Measurements from ENCODE around the gene GPR61.

Gene GPR61

GRCh38 chr1:109539676-109540075 is at the start of gene GPR61:
Gene GPR61, plus strand, starts transcription at chr1:109539872. Its CDS starts 3,151 bp downstream, at chr1:109543023.
- DNase-seq = peak; percentile 14

- peak; percentile 32 for DNase-seq
Measured at GRCh38 chr1:109490029-109490933, 49.4 kb upstream of the GPR61 start.

- DNase-seq = no peak
Measured at GRCh38 chr1:109490934-109491302, 48.8 kb upstream of the GPR61 start.

GRCh38 chr1:109491372-109491771 is 48.3 kb upstream of the GPR61 start:
- DNase-seq = no peak

- no peak for DNase-seq
Measured at GRCh38 chr1:109492779-109493178, 46.9 kb upstream of the GPR61 start.

GRCh38 chr1:109493227-109493626 is 46.4 kb upstream of the GPR61 start:
- no peak for DNase-seq

- peak; percentile 80 for DNase-seq
Measured at GRCh38 chr1:109493805-109494539, 45.7 kb upstream of the GPR61 start, which contains the start of gene CYB561D1. Gene CYB561D1, plus strand, starts transcription at chr1:109494094. Its CDS starts 46 bp downstream, at chr1:109494140.

GRCh38 chr1:109495738-109496137 is 43.9 kb upstream of the GPR61 start:
- no peak for DNase-seq

- no peak for DNase-seq
Measured at GRCh38 chr1:109497449-109498160, 42.1 kb upstream of the GPR61 start.

- DNase-seq = peak; percentile 47
Measured at GRCh38 chr1:109498161-109498801, 41.4 kb upstream of the GPR61 start.

GRCh38 chr1:109499081-109499480 is 40.6 kb upstream of the GPR61 start:
- no peak for DNase-seq

GRCh38 chr1:109499661-109500536 is 39.8 kb upstream of the GPR61 start:
- peak; percentile 11 for DNase-seq

GRCh38 chr1:109500941-109501381 is 38.7 kb upstream of the GPR61 start:
- DNase-seq = no peak

- no peak for DNase-seq
Measured at GRCh38 chr1:109501644-109502363, 37.9 kb upstream of the GPR61 start.

GRCh38 chr1:109502364-109502851 is 37.3 kb upstream of the GPR61 start:
- no peak for DNase-seq

- DNase-seq = peak; percentile 10
Measured at GRCh38 chr1:109503935-109504334, 35.7 kb upstream of the GPR61 start.

- DNase-seq = no peak
Measured at GRCh38 chr1:109504974-109505373, 34.7 kb upstream of the GPR61 start.

- DNase-seq = no peak
Measured at GRCh38 chr1:109508001-109508872, 31.4 kb upstream of the GPR61 start.

- DNase-seq = no peak
Measured at GRCh38 chr1:109508873-109509175, 30.8 kb upstream of the GPR61 start.
